ENCODE data around the gene LPAR3.

The LPAR3 gene

GRCh38 chr1:84823991-84824390 is 69.0 kb downstream of the LPAR3 start:
- DNase-seq: no peak

DNA sequence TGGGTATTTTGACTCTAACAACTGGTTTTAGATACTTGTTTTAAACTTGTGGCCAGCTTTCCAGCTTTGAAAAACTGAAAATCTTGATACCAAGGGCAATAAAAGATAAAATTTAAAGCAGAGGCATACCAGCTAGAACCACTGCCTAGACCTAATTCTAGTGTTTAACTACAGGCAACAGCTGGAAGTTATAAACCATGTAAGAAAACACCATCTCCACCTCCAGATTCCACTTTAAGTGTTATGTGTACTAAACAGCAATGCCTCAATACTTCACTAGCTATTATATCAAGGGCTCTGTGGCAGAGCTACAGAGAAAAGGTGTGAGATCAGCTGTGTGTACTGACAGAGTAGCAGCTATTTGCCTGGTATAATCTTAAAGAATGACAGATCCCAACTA is 69.5 kb downstream of the LPAR3 start:
- DNase-seq: no peak

DNA sequence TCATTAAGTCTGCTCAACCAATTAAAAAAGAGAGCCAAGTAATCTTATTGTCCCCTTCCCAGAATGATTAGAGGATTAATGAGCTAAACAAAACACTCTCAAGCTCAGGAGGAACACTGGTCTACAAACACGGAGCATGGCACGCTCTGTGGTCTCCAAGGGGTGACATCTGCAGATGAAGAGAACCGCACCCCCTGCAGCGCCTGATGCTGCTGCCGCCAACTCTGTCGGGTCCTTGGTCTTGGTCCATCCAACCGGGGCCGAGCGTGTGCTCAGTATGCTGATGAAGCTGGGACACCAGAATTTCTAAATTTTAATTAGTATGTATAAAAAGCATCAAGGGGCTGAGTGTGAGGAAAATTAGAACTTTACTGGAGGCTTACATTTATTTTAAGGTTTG is 82.7 kb downstream of the LPAR3 start:
- no peak for DNase-seq

DNA sequence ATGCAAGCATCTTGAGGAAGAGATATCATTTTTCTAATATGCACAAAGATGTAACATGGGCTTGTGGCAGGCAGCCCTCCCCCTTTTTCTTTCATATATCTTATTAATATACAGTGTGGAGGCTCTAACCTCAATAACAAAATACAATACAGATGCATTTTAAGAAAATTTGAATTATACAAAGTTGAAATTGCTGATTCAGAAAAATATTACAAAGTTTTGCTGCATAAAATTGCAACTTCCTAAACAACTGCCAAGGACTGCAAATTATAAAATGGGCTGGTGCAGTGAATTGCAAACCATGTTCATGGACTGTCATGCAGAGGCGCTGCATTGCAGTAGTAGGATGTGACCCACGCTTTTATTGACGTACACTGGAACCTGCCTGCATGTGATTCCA is 84.0 kb downstream of the LPAR3 start:
- DNase-seq: no peak

DNA sequence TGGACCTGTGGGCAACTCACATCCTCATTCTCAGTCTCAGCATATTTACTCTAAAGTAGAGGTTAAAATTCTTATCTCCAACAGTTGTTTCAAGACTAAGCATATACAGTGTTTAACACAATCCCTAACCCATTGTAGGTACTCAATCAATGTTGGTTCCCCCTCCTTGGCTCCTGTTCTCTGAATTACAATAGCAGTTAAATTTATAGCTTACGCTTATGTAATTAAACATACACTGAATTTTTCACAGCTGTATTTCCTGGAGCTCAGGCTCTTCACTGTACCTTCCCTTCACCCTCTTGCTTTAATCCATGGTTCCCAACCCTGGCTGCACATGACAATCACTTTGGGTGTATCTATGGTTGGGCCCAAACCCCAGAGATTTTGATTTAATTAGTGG is 89.4 kb downstream of the LPAR3 start:
- no peak for DNase-seq

- no peak for DNase-seq
Observed at GRCh38 chr1:84802567-84803232, 90.3 kb downstream of the LPAR3 start.

- no peak for DNase-seq
Observed at GRCh38 chr1:84800090-84801073, 92.6 kb downstream of the LPAR3 start.

DNA sequence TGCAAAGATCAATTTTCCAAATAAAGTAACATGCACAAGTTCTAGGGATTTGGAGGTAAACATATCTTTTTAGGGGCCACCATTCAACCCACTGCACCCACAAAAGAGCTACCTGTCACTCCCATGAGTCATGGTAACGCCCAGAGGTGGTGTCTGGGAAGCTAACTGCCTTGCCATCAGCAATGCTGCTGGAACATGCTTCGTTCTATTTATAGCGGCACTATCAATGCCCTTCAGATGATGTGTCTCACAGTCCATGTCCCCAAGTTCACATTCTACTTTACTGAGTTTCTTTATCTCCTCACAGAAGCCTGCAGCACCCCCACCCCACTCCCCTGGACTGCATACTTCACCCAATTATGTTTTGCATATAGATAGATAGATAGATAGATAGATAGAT is 95.4 kb downstream of the LPAR3 start:
- no peak for DNase-seq

DNA sequence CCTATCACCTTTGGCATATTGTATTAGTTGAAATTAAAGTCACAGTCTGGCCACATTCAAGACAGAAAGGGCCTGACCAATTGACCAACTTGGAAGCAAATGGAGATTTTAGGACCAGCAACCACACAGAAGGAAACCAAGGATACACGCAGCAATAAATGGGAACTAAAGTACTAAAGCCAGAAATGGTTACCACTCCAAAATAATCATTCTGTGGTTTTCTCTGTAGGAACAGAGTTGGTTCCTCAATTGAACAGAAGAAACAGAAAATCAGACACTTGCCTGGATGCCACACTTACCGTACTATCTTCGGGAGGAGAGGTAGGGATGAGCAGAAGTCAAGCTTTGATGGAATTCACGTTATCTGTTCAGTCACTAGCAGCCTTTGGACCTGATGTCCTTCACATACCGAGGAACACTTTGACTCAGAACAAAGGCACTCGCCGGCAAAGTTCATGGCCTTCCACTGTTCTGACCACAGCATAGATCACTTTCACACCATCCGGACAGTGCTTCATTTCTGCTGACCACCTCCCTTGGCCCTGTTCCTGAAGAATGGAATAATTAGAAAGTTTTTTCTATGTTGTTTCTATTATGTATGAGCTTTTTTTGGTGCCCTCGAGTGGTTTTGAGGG is 96.9 kb downstream of the LPAR3 start:
- DNase-seq: no peak

DNA sequence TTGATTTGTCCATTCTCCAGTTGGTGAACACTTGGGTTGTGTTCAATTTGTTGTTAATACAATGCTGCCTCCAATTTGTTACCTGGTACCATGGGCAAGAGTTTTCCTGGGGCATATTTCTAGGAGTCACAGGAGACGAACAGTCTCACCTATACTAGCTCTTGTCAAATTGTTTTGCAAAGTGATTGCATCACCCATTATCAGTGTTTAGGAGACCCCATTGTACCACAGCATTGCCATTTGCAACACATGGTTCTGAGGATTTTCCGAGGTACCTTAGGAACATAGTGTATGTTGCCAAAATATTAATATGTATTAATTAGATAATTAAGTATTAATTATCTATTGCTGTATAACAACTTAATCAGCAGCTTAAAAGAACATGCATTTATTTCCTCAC is 97.8 kb downstream of the LPAR3 start:
- DNase-seq: no peak

GRCh38 chr1:84792421-84792820 is 100.6 kb downstream of the LPAR3 start:
- DNase-seq: no peak

- no peak for DNase-seq
Observed at GRCh38 chr1:84789014-84789413, 104.0 kb downstream of the LPAR3 start.

DNA sequence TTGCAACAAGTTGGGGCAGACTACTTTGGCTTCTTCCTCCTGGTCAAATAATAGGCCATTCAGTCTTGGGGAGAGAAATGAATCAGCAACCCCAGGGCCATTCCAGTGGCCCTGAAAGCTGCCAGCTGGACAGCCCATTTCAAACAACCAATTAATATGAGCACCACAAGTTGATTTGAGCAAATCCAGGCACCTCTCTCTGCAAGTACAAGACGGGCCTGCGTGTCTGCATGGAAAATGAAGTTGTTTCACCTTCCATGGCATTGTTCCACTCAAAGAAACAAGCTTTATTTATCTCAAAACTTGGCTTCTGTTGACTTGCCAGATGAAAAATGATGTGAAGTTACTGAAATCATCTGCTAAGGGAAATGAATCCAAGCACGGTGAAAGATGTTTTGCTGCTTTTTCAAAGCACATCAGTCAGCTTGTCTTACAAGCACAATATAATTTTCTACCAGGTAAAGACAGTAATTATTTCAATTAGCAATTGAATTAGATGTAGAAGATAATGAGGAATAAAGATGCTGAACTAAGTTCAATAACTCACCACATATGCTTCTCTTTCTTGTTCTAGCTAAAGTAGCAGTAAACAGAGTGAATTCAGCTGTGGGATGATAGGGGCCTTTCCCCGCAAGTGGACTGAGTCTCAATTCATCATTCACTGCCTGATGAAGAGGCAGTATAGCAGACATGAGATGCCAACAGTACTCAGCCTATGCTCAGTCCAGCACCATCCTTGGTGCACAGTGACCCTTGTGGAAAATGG is 107.6 kb downstream of the LPAR3 start:
- DNase-seq: no peak

- no peak for DNase-seq
Observed at GRCh38 chr1:84782881-84783280, 110.1 kb downstream of the LPAR3 start.

DNA sequence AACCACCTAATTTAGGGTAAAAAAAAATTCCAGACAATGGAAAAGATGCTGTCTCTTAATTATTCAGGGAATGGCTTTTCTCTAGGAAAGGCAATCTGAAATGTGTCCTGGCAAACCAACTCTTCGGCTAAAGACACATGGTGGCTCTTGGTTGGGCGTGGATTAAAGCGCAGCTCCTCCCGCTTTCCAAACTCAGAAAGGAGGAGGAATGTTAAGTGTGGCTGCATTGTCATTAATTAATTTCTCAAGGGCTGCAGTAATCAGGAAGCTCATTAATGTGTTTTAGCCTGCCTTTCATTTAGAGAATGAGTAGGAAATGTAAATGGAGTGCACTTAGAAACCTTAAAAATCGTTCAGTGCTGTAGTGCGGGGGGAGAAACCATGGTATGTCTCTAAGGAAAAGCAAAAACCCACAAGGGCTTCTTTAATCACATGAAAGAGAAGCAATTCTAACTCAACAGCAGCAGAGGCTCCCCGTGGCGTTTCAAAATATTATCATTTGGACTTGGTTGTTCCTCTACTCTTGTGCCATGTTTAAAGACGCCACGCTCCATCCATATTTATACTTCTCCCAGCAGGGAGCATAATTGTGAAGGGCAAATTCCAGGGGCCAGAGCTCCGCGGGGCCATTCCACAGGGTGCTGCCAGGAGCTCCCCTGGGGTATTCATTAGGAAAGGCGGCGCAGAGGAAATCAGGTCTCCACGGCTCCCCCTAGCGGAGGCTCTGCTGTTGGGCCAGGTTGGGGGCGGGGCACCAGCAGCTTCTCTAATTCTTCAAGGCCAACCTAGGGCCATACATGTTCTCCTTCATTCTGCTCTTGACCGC is 110.8 kb downstream of the LPAR3 start:
- peak; percentile 56 for DNase-seq

DNA sequence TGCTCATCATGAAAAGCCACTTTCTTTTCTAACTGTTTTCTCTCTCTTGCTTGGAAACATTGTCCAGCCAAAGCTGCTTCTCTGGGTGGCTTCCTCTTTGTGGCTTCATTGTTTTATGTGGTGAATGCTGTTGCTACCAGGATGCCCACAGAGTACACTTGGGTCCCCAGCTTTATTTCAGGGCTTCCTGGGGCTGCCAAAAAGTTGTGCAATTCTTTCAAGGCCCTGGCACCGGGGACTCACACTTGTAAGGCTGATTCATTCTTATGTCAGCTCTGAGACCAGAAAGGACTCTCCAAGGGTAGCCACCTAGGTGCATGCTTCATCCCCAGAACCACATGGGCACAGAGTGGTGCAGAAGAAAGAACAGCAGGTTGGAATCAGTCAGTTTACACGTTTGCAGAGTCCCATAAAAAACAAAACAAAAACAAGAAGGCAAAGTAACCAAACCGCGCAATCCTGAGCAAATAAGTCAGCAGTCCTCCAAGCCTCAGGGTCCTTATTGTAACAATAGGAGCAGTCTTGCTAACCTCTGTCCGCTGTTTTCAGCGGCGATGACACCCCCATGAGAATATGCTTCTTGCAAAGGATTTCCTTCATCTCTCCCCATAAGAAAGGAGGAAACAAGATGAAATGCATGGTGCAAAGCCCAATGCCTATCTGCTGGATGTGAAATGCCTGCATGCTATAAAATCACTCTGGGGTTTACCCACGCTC is 112.8 kb downstream of the LPAR3 start:
- no peak for DNase-seq

DNA sequence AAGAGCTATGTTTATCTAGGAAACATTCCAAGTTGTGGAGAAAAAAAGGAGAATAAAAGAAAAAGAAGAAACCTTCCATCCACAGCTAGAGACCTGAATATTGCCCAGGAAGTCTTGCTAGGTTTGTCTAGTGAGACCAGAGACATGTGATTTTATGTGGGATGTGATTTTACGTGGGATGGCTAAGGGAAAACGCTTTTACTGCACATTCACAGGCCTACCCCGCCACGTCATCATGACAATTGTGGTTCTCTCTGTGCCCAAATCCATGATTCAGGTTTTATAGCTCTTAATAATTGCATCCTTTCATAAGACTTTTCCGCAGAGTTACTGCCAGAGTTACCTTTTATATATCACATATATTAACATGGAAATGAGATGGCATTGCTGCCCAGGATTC is 116.4 kb downstream of the LPAR3 start:
- no peak for DNase-seq

DNA sequence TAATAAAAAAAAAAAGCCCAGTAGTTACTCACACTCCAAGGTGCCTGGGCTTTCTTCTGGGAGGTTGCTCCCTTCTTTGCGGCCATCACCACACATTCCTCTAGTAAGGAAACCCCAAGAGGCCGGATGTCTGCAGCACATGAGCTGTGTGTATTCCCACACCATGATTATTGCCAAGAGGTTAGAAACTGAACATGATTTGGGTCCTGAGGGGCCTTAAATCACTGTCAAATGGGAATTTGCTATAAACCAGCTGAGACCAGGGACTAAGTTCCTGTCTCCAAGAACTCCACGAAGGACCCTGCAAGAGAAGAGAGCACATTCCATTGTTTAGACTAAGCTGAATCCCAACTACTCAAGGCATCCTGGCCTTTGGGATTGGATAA is 117.5 kb downstream of the LPAR3 start:
- no peak for DNase-seq

GRCh38 chr1:84774669-84775534 is 118.1 kb downstream of the LPAR3 start:
- no peak for DNase-seq

DNA sequence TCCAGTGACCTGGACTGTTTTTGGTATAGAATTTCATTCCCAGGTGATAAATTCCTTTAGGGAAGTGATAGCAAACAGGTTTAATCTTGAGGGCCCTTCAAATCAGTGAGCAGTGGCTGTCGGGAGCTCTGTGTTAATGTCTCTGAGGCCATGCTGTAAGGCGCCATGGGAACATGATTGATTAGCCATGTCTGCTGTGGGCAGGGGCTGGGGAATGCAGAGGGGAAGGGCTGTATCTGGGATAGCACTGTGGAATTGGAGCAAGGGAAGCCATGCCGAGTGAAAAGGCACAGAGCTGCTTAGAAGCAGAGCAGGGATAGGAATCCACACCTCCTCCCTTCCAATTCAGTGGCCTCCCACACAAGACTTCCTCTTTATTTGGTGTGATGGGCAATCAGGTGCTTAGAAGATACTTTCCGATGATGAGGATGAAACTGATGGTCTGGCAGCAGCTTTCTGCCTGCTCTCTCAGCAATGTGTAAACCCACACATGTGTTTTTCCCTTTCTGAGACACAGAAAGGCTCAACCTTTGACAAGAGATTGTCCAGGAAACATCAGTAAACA is 119.0 kb downstream of the LPAR3 start:
- DNase-seq: no peak
